Activated CD4-positive, alpha-beta T cell treated with anti-CD3 and anti-CD28 coated beads, Interleukin-2, amount 50 U/mL, for 1 hour (primary cell): Measurements from ENCODE around the gene LUC7L3.
"Not testable (repeated sequence)": the region's sequence is repeated elsewhere in the genome, so short reads cannot be mapped to it uniquely, and the experiment has no call there.

Experiments used
- DNase-seq: peaks from one replicate; pipeline ENCODE4 v3.0.0-alpha.2; 2020

Gene LUC7L3

GRCh38 chr17:50710650-50711049 lies 8.8 kb upstream of the LUC7L3 start:
- DNase-seq = no peak

- no peak for DNase-seq
Measured at GRCh38 chr17:50712641-50713040, 6.8 kb upstream of the LUC7L3 start.

GRCh38 chr17:50715471-50715870 lies 3.9 kb upstream of the LUC7L3 start:
- DNase-seq = no peak

GRCh38 chr17:50719924-50720794 lies 756 bp downstream of the LUC7L3 start:
- no peak for DNase-seq

- DNase-seq = no peak
Measured at GRCh38 chr17:50721194-50722010, 2.0 kb downstream of the LUC7L3 start.

- no peak for DNase-seq
Measured at GRCh38 chr17:50722746-50723145, 3.3 kb downstream of the LUC7L3 start.

GRCh38 chr17:50724622-50725021 lies 5.2 kb downstream of the LUC7L3 start:
- DNase-seq = not testable (repeated sequence)

GRCh38 chr17:50725769-50726655 lies 6.6 kb downstream of the LUC7L3 start:
- DNase-seq = no peak

- DNase-seq = no peak
Measured at GRCh38 chr17:50728112-50728429, 8.7 kb downstream of the LUC7L3 start.

- no peak for DNase-seq
Measured at GRCh38 chr17:50728881-50729765, 9.7 kb downstream of the LUC7L3 start.

GRCh38 chr17:50731575-50732460 lies 12.4 kb downstream of the LUC7L3 start:
- DNase-seq = no peak

GRCh38 chr17:50735287-50735686 lies 15.9 kb downstream of the LUC7L3 start:
- no peak for DNase-seq

- no peak for DNase-seq
Measured at GRCh38 chr17:50737118-50737698, 17.8 kb downstream of the LUC7L3 start.

GRCh38 chr17:50739098-50739497 lies 19.7 kb downstream of the LUC7L3 start:
- no peak for DNase-seq

GRCh38 chr17:50745631-50746030 lies 26.2 kb downstream of the LUC7L3 start:
- DNase-seq = no peak

- no peak for DNase-seq
Measured at GRCh38 chr17:50749245-50749644, 29.8 kb downstream of the LUC7L3 start.

GRCh38 chr17:50754521-50754920 lies 35.1 kb downstream of the LUC7L3 start:
- no peak for DNase-seq

- no peak for DNase-seq
Measured at GRCh38 chr17:50758524-50758923, 39.1 kb downstream of the LUC7L3 start.

GRCh38 chr17:50758989-50759544 lies 39.7 kb downstream of the LUC7L3 start:
- DNase-seq = no peak

- no peak for DNase-seq
Measured at GRCh38 chr17:50762177-50762576, 42.8 kb downstream of the LUC7L3 start.
